GM12878 (cell line): Measurements from ENCODE around the gene SYTL2.

ENCODE experiments used
- CREB1 ChIP-seq: IDR thresholded peaks from 2 replicates; pipeline ENCODE4 v1.6.1; 2012; ENCODE audit warnings: low read depth, mild to moderate bottlenecking, inconsistent platforms
- ETV6 ChIP-seq, 2 experiments: fragments of 450-650 bp in 1 of 2; IDR thresholded peaks in 1 of 2; conservative IDR thresholded peaks in 1 of 2; 2 replicates each; pipeline ENCODE4 v1.6.1; 2014; ENCODE audit warnings: antibody characterized with exemption in 1 of 2, borderline replicate concordance in 1 of 2, low read depth in 1 of 2, mild to moderate bottlenecking in 1 of 2, moderate library complexity in 1 of 2
- FOXM1 ChIP-seq: IDR thresholded peaks from 2 replicates; pipeline ENCODE4 v1.6.1; 2012; ENCODE audit warnings: low read depth, mild to moderate bottlenecking, inconsistent platforms, low read length, moderate library complexity
- JUNB ChIP-seq: IDR thresholded peaks from 2 replicates; pipeline ENCODE4 v1.6.1; 2016; ENCODE audit warnings: antibody characterized with exemption, mild to moderate bottlenecking
- PAX8 ChIP-seq: fragments of 450-650 bp; IDR thresholded peaks from 2 replicates; pipeline ENCODE4 v1.6.1; 2017; ENCODE audit warnings: mild to moderate bottlenecking, moderate library complexity
- SRF ChIP-seq, 2 experiments: IDR thresholded peaks; 2 replicates each; pipeline ENCODE4 v1.6.1; 2011; ENCODE audit warnings: low read depth in 2 of 2, low read length in 2 of 2, mild to moderate bottlenecking in 1 of 2, moderate library complexity in 1 of 2
- TF ChIP-seq, protein P1 (sequence below): IDR thresholded peaks from 2 replicates; pipeline ENCODE4 v1.6.1; 2011; ENCODE audit warnings: borderline replicate concordance, low read depth, mild to moderate bottlenecking, moderate library complexity, mixed read lengths, low read length; ENCODE audit not compliant: insufficient read depth; ENCODE audit errors: extremely low read length
- TF ChIP-seq, protein P2 (sequence below), 3 experiments: IDR thresholded peaks in 2 of 3; conservative IDR thresholded peaks in 1 of 3; 2 replicates each; pipeline ENCODE4 v1.5.1; 2011; ENCODE audit warnings: low read depth in 3 of 3, low read length in 3 of 3, mild to moderate bottlenecking in 3 of 3, control low read depth in 2 of 3, moderate library complexity in 2 of 3, inconsistent platforms in 1 of 3, mixed read lengths in 1 of 3; ENCODE audit not compliant: control insufficient read depth in 2 of 3, insufficient read depth in 1 of 3; ENCODE audit errors: extremely low read depth in 1 of 3

DNA sequence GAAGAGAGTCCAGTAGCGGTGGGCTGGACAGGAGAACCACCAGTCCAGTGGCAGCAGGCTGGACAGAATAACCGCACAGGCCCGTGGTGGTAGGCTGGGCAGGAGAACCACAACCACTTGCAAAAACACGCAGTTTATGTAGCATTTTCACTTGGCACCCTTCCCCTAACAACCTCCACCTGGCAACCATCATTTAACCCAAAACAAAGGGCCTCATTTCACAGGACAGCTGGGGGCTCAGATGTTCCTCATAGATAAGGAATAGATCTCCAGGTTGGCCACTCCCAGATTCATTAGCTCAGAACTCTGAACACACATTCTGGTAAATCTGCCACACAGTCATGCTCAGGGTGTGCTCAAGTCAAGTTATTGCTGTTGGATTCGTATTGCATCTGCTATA, 41.2 kb downstream of the SYTL2 start:
- TF ChIP-seq ETV6 (conservative IDR thresholded peaks at IDR 0.05 in 1 of 2, IDR thresholded peaks at IDR 0.05 in 1 of 2; ENCODE audit: borderline replicate concordance in 1 of 2, low read depth in 1 of 2): no peak
- TF ChIP-seq, protein P1, sequence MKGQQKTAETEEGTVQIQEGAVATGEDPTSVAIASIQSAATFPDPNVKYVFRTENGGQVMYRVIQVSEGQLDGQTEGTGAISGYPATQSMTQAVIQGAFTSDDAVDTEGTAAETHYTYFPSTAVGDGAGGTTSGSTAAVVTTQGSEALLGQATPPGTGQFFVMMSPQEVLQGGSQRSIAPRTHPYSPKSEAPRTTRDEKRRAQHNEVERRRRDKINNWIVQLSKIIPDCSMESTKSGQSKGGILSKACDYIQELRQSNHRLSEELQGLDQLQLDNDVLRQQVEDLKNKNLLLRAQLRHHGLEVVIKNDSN: no peak
- TF ChIP-seq FOXM1: no peak
- no peak for TF ChIP-seq PAX8
- no peak for TF ChIP-seq SRF (IDR thresholded peaks at IDR 0.05; ENCODE audit: low read depth in 2 of 2, low read length in 2 of 2)
- TF ChIP-seq, protein P2, sequence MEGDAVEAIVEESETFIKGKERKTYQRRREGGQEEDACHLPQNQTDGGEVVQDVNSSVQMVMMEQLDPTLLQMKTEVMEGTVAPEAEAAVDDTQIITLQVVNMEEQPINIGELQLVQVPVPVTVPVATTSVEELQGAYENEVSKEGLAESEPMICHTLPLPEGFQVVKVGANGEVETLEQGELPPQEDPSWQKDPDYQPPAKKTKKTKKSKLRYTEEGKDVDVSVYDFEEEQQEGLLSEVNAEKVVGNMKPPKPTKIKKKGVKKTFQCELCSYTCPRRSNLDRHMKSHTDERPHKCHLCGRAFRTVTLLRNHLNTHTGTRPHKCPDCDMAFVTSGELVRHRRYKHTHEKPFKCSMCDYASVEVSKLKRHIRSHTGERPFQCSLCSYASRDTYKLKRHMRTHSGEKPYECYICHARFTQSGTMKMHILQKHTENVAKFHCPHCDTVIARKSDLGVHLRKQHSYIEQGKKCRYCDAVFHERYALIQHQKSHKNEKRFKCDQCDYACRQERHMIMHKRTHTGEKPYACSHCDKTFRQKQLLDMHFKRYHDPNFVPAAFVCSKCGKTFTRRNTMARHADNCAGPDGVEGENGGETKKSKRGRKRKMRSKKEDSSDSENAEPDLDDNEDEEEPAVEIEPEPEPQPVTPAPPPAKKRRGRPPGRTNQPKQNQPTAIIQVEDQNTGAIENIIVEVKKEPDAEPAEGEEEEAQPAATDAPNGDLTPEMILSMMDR (IDR thresholded peaks at IDR 0.05 in 2 of 3, conservative IDR thresholded peaks at IDR 0.05 in 1 of 3; ENCODE audit: control insufficient read depth in 2 of 3, extremely low read depth in 1 of 3, insufficient read depth in 1 of 3, low read depth in 3 of 3, low read length in 3 of 3): no peak
- no peak for TF ChIP-seq JUNB
- TF ChIP-seq CREB1: no peak
